CD14-positive monocyte (primary cell): Measurements from ENCODE around the gene HIF1AN. TPM values are rescaled to one million over a fixed set of nuclear protein-coding genes. Genes with fewer than 3 reads are reported as not detected.
"Not testable (repeated sequence)": the region's sequence is repeated elsewhere in the genome, so short reads cannot be mapped to it uniquely, and the experiment has no call there.

Source experiments
- DNase-seq, 3 donors: peaks; one replicate each; pipeline ENCODE4 v3.0.0-alpha.2; 2011 to 2022
- H2AFZ ChIP-seq: 2 replicates; pipeline ENCODE4 v1.6.0; 2012; ENCODE audit warnings: mild to moderate bottlenecking, low read depth, low read length, inconsistent platforms; ENCODE audit not compliant: insufficient read depth, poor library complexity, severe bottlenecking
- H3K27ac ChIP-seq, 2 donors: 1 replicate in 1 of 2; 2 replicates in 1 of 2; pipeline ENCODE4 v1.5.1; 2012 to 2013; ENCODE audit warnings: low read length in 2 of 2, control low read depth in 1 of 2, inconsistent platforms in 1 of 2, low read depth in 1 of 2, mild to moderate bottlenecking in 1 of 2
- H3K27me3 ChIP-seq, 2 donors: one replicate each; pipeline versions ENCODE4 v1.6.0 to v1.6.1; 2011 to 2013; ENCODE audit warnings: low read length in 2 of 2; ENCODE audit not compliant: control insufficient read depth in 2 of 2, insufficient read depth in 2 of 2
- H3K36me3 ChIP-seq, 2 donors: replicated peaks in 1 of 2; 1 replicate in 1 of 2; 2 replicates in 1 of 2; pipeline versions ENCODE4 v1.5.1 to v1.6.1; 2012 to 2013; ENCODE audit warnings: low read length in 2 of 2, control low read depth in 1 of 2, inconsistent platforms in 1 of 2, mild to moderate bottlenecking in 1 of 2; ENCODE audit not compliant: insufficient read depth in 2 of 2, control insufficient read depth in 1 of 2
- H3K4me1 ChIP-seq, 2 donors: 1 replicate in 1 of 2; 2 replicates in 1 of 2; pipeline versions ENCODE4 v1.5.1 to v1.6.1; 2012 to 2013; ENCODE audit warnings: low read length in 2 of 2, control low read depth in 1 of 2, inconsistent platforms in 1 of 2, mild to moderate bottlenecking in 1 of 2, moderate library complexity in 1 of 2; ENCODE audit not compliant: insufficient read depth in 2 of 2, control insufficient read depth in 1 of 2
- H3K4me2 ChIP-seq: replicated peaks from 2 replicates; pipeline ENCODE3; 2012; ENCODE audit warnings: low read length, moderate library complexity, mild to moderate bottlenecking; ENCODE audit not compliant: poor library complexity, severe bottlenecking; ENCODE audit errors: extremely low read depth
- H3K4me3 ChIP-seq, 3 experiments: fragments of 200-600 bp in 1 of 3; sonication (generic) in 1 of 3; replicated peaks in 1 of 3; 1 replicate in 2 of 3; 2 replicates in 1 of 3; pipeline ENCODE4 v1.5.1; 2011 to 2013; ENCODE audit warnings: low read length in 3 of 3, mild to moderate bottlenecking in 3 of 3, control low read depth in 2 of 3, low read depth in 2 of 3, inconsistent platforms in 1 of 3, moderate library complexity in 1 of 3
- H3K79me2 ChIP-seq: 2 replicates; pipeline ENCODE4 v1.6.0; 2012; ENCODE audit warnings: mild to moderate bottlenecking, control low read depth, inconsistent platforms, low read length, moderate library complexity; ENCODE audit not compliant: insufficient read depth
- H3K9ac ChIP-seq: 2 replicates; pipeline ENCODE4 v1.6.0; 2017; ENCODE audit warnings: low read length, mild to moderate bottlenecking; ENCODE audit not compliant: insufficient read depth, poor library complexity, severe bottlenecking
- H3K9me3 ChIP-seq, 2 donors: replicated peaks in 1 of 2; 1 replicate in 1 of 2; 2 replicates in 1 of 2; pipeline versions ENCODE4 v1.5.1 to v1.6.1; 2012 to 2013; ENCODE audit warnings: low read length in 2 of 2, control low read depth in 1 of 2; ENCODE audit not compliant: control insufficient read depth in 1 of 2, insufficient read depth in 1 of 2
- H4K20me1 ChIP-seq: 2 replicates; pipeline ENCODE4 v1.6.0; 2012; ENCODE audit warnings: mild to moderate bottlenecking, low read length, control low read depth, moderate library complexity; ENCODE audit not compliant: insufficient read depth
- H3K27ac Mint-ChIP-seq, 7 donors: one replicate each; pipeline ENCODE4 v1.8.0; 2020; ENCODE audit warnings: mild to moderate bottlenecking in 7 of 7, mixed read lengths in 7 of 7, moderate library complexity in 6 of 7, inconsistent platforms in 2 of 7
- H3K27me3 Mint-ChIP-seq, 3 donors: one replicate each; pipeline ENCODE4 v1.8.0; 2021 to 2022; ENCODE audit warnings: low read depth in 3 of 3, mild to moderate bottlenecking in 3 of 3, mixed read lengths in 3 of 3, moderate library complexity in 3 of 3, inconsistent platforms in 1 of 3
- H3K36me3 Mint-ChIP-seq, 2 donors: one replicate each; pipeline ENCODE4 v1.8.0; 2020; ENCODE audit warnings: mixed read lengths in 2 of 2, inconsistent platforms in 1 of 2, mild to moderate bottlenecking in 1 of 2
- H3K4me1 Mint-ChIP-seq: one replicate; pipeline ENCODE4 v1.8.0; 2020; ENCODE audit warnings: mild to moderate bottlenecking, mixed read lengths
- H3K4me3 Mint-ChIP-seq, 2 donors: one replicate each; pipeline ENCODE4 v1.8.0; 2020; ENCODE audit warnings: mild to moderate bottlenecking in 2 of 2, mixed read lengths in 2 of 2, moderate library complexity in 1 of 2
- H3K9me3 Mint-ChIP-seq, 7 donors: one replicate each; pipeline ENCODE4 v1.8.0; 2020 to 2022; ENCODE audit warnings: mixed read lengths in 7 of 7, mild to moderate bottlenecking in 6 of 7, moderate library complexity in 6 of 7, inconsistent platforms in 2 of 7
- CTCF ChIP-seq: fragments of 200-600 bp; IDR thresholded peaks from one replicate; pipeline ENCODE4 v1.8.0; 2022; ENCODE audit warnings: antibody characterized with exemption, mild to moderate bottlenecking
- WGBS: methylation state at CpG from one replicate; pipeline ENCODE4 v1.1.5; 2013; ENCODE audit warnings: missing lambda C conversion rate; ENCODE audit not compliant: insufficient coverage; 5-methylcytosine and 5-hydroxymethylcytosine counted together
- intact Hi-C, 2 donors: fragments of 100-400 bp; cut with micrococcal nuclease; formaldehyde crosslinking; loops; one replicate each; pipeline versions ENCODE4 v1.15.0 to v1.15.1; 2023
- polyA plus RNA-seq, 3 donors: library from polyadenylated mRNA; depleted of rRNA in 1 of 3; unstranded in 2 of 3; stranded (reverse) in 1 of 3; fragments of 300-500 nt in 2 of 3; fragments of >200 nt in 1 of 3; fragmentation: Illumina TruSeq in 2 of 3; gene quantifications; 1 replicate in 2 of 3; 2 replicates in 1 of 3; pipeline ENCODE4 v1.2.3, GENCODE V29; 2012 to 2021

The HIF1AN gene
- polyA plus RNA-seq, 3 donors, result 8.5 to 25.3 (median 17.2) TPM

- H3K4me2 ChIP-seq, result no peak overlapping the region
- no peak overlapping the region for H2AFZ ChIP-seq
- no peak for DNase-seq
- Mint-ChIP-seq H3K9me3 (peaks cover 0 to 2% (median 0%) of the 10 kb centered on the region in 7 donors), H3K4me1 (no peaks in the 10 kb centered on the region), H3K27ac (no peak overlapping the region), H3K27me3 (peaks cover 25 to 37% (median 33%) of the 10 kb centered on the region in 3 donors), H3K4me3 (no peak overlapping the region), H3K36me3 (no peaks in the 10 kb centered on the region)
- no peaks in the 10 kb centered on the region for H4K20me1 ChIP-seq
- H3K9ac ChIP-seq, result no peak overlapping the region
- TF ChIP-seq CTCF, result no peak
- peaks cover 0 to 14% of the 10 kb centered on the region in 2 donors for H3K9me3 ChIP-seq
- no peak overlapping the region for H3K27ac ChIP-seq
- no peak overlapping the region for H3K4me3 ChIP-seq
- peaks cover 24 to 54% of the 10 kb centered on the region in 2 donors for H3K27me3 ChIP-seq
- no peaks in the 10 kb centered on the region for H3K4me1 ChIP-seq
- intact Hi-C loops, result no loop called here
- H3K36me3 ChIP-seq, result no peaks in the 10 kb centered on the region
- no peaks in the 10 kb centered on the region for H3K79me2 ChIP-seq
- WGBS, result 83% methylated on average over 8 of the region's 8 CpGs
Observed at GRCh38 chr10:100570506-100570905, 34.8 kb downstream of the HIF1AN start.

GRCh38 chr10:100571084-100571856 is 35.5 kb downstream of the HIF1AN start:
- H3K27ac Mint-ChIP-seq, result no peak overlapping the region
- H4K20me1 ChIP-seq, result no peaks in the 10 kb centered on the region
- TF ChIP-seq CTCF, result no peak
- no peaks in the 10 kb centered on the region for H3K79me2 ChIP-seq
- no peaks in the 10 kb centered on the region for H3K36me3 ChIP-seq
- intact Hi-C loops, result no loop called here
- H3K4me3 Mint-ChIP-seq, result no peak overlapping the region
- no peaks in the 10 kb centered on the region for H3K4me1 Mint-ChIP-seq
- H3K9ac ChIP-seq, result no peak overlapping the region
- no peak overlapping the region for H3K27ac ChIP-seq
- H3K4me2 ChIP-seq, result no peak overlapping the region
- H2AFZ ChIP-seq, result no peak overlapping the region
- H3K36me3 Mint-ChIP-seq, result no peaks in the 10 kb centered on the region
- WGBS, result 75% methylated on average over 14 of the region's 24 CpGs
- H3K9me3 ChIP-seq, result peaks cover 0 to 14% of the 10 kb centered on the region in 2 donors
- peaks cover 24 to 51% of the 10 kb centered on the region in 2 donors for H3K27me3 ChIP-seq
- no peak for DNase-seq
- no peak overlapping the region for H3K4me3 ChIP-seq
- H3K27me3 Mint-ChIP-seq, result peaks cover 29 to 37% (median 29%) of the 10 kb centered on the region in 3 donors
- peaks cover 0 to under 1% (median 0%) of the 10 kb centered on the region in 7 donors for H3K9me3 Mint-ChIP-seq
- no peaks in the 10 kb centered on the region for H3K4me1 ChIP-seq

GRCh38 chr10:100575146-100575545 is 39.4 kb downstream of the HIF1AN start:
- H3K79me2 ChIP-seq, H3K4me1 Mint-ChIP-seq, H3K27ac Mint-ChIP-seq, H3K36me3 Mint-ChIP-seq, H3K4me1 ChIP-seq, H3K9ac ChIP-seq, H3K9me3 Mint-ChIP-seq, H3K9me3 ChIP-seq, H3K4me2 ChIP-seq, DNase-seq, H3K27ac ChIP-seq, H4K20me1 ChIP-seq, H3K4me3 ChIP-seq, H3K36me3 ChIP-seq, H2AFZ ChIP-seq, H3K4me3 Mint-ChIP-seq, intact Hi-C loops: not testable (repeated sequence)
- no CpG with 5 or more reads among the region's 7 CpGs for WGBS
- peaks cover 26 to 52% (median 33%) of the 10 kb centered on the region in 3 donors for H3K27me3 Mint-ChIP-seq
- peaks cover 0 to 15% of the 10 kb centered on the region in 2 donors for H3K27me3 ChIP-seq
